H1 (cell line): ENCODE measurements around the gene HMGB4. TPM values are rescaled to one million over a fixed set of nuclear protein-coding genes. Genes with fewer than 3 reads are reported as not detected.

Source experiments
- CTCF ChIA-PET: fragments of 300-600 bp; sonication (Branson Sonifier 250); formaldehyde crosslinking; loops from one replicate; lab custom pipeline; 2021; ENCODE audit not compliant: partially characterized antibody; lab: Charles Lee
- POLR2A ChIA-PET: fragments of 300-600 bp; sonication (Branson Sonifier 250); formaldehyde crosslinking; loops from one replicate; lab custom pipeline; 2021; ENCODE audit warnings: inconsistent platforms; ENCODE audit not compliant: partially characterized antibody; lab: Charles Lee
- DNase-seq, 2 experiments: peaks; one replicate each; pipeline versions ENCODE4 v3.0.0 to v3.0.0-alpha.2; 2010 to 2022; ENCODE audit warnings: low spot score in 2 of 2, low read depth in 1 of 2, mixed read lengths in 1 of 2
- FAIRE-seq: peaks from 2 replicates; lab custom pipeline; 2011; peaks lifted over from hg19 to GRCh38; lab: Jason Lieb, UNC
- H2AFZ ChIP-seq: 2 replicates; pipeline ENCODE4 v1.8.1; 2012; ENCODE audit warnings: low read length, inconsistent platforms
- H2AK5ac ChIP-seq: 2 replicates; pipeline ENCODE4 v1.6.1; 2013; ENCODE audit warnings: low read depth, low read length
- H2BK120ac ChIP-seq: replicated peaks from 2 replicates; pipeline ENCODE3; 2013; ENCODE audit warnings: low read depth, low read length, inconsistent platforms
- H2BK12ac ChIP-seq: 2 replicates; pipeline ENCODE4 v1.6.1; 2013; ENCODE audit warnings: low read depth, low read length
- H2BK15ac ChIP-seq: 2 replicates; pipeline ENCODE4 v1.6.1; 2013; ENCODE audit warnings: low read length
- H2BK20ac ChIP-seq: 2 replicates; pipeline ENCODE4 v1.6.1; 2013; ENCODE audit warnings: low read length
- H2BK5ac ChIP-seq: 2 replicates; pipeline ENCODE4 v1.6.1; 2013; ENCODE audit warnings: low read depth, low read length
- H3K14ac ChIP-seq: 2 replicates; pipeline ENCODE4 v1.6.1; 2013; ENCODE audit warnings: inconsistent platforms; ENCODE audit not compliant: insufficient read length
- H3K18ac ChIP-seq: 2 replicates; pipeline ENCODE4 v1.6.1; 2013; ENCODE audit warnings: low read length; ENCODE audit errors: extremely low read depth
- H3K23ac ChIP-seq: 2 replicates; pipeline ENCODE4 v1.6.1; 2013; ENCODE audit warnings: inconsistent platforms; ENCODE audit not compliant: insufficient read length
- H3K23me2 ChIP-seq: 2 replicates; pipeline ENCODE4 v1.6.1; 2013; ENCODE audit warnings: low read depth, low read length
- H3K27ac ChIP-seq: 2 replicates; pipeline ENCODE4 v1.6.1; 2011; ENCODE audit warnings: low read depth, low read length, inconsistent platforms
- H3K27me3 ChIP-seq, 4 experiments: replicated peaks in 1 of 4; 1 replicate in 1 of 4; 2 replicates in 3 of 4; pipeline versions ENCODE4 v1.6.1 to v1.8.1; 2011 to 2013; ENCODE audit warnings: low read length in 3 of 4, mild to moderate bottlenecking in 3 of 4, inconsistent platforms in 2 of 4, mixed read lengths in 2 of 4, moderate library complexity in 1 of 4; ENCODE audit not compliant: control insufficient read depth in 3 of 4, insufficient read depth in 3 of 4; ENCODE audit errors: extremely low read depth in 1 of 4
- H3K36me3 ChIP-seq, 4 experiments: 2 replicates each; pipeline versions ENCODE4 v1.6.1 to v1.8.1; 2011 to 2013; ENCODE audit warnings: mild to moderate bottlenecking in 4 of 4, low read length in 3 of 4, moderate library complexity in 2 of 4, control low read depth in 1 of 4, inconsistent platforms in 1 of 4; ENCODE audit not compliant: insufficient read depth in 4 of 4, control insufficient read depth in 2 of 4
- H3K4ac ChIP-seq: replicated peaks from 2 replicates; pipeline ENCODE3; 2013; ENCODE audit warnings: low read length, low read depth, mixed read lengths, inconsistent platforms; ENCODE audit not compliant: insufficient read length
- H3K4me1 ChIP-seq, 4 experiments: replicated peaks in 1 of 4; 1 replicate in 1 of 4; 2 replicates in 3 of 4; pipeline versions ENCODE4 v1.6.1 to v1.8.1; 2011 to 2013; ENCODE audit warnings: low read length in 3 of 4, inconsistent platforms in 2 of 4, mixed read lengths in 1 of 4; ENCODE audit not compliant: insufficient read depth in 4 of 4, control insufficient read depth in 3 of 4
- H3K4me2 ChIP-seq, 2 experiments: 2 replicates each; pipeline versions ENCODE4 v1.6.1 to v1.8.1; 2011 to 2013; ENCODE audit warnings: low read depth in 2 of 2, low read length in 2 of 2, control low read depth in 1 of 2, inconsistent platforms in 1 of 2, mild to moderate bottlenecking in 1 of 2; ENCODE audit not compliant: insufficient read depth in 1 of 2
- H3K4me3 ChIP-seq, 4 experiments: fragments of 200-600, 300-600 bp in 1 of 4; sonication (generic), shearing (Covaris generic), sonication (Bioruptor Twin) in 1 of 4; 2 replicates each; pipeline versions ENCODE4 v1.5.1 to v1.8.1; 2011 to 2016; ENCODE audit warnings: low read length in 4 of 4, low read depth in 3 of 4, control low read depth in 2 of 4, inconsistent platforms in 2 of 4, mild to moderate bottlenecking in 2 of 4, mixed read lengths in 1 of 4, moderate library complexity in 1 of 4; ENCODE audit not compliant: insufficient read depth in 2 of 4; ENCODE audit errors: extremely low read depth in 1 of 4
- H3K56ac ChIP-seq: replicated peaks from 2 replicates; pipeline ENCODE3; 2013; ENCODE audit warnings: low read depth, mild to moderate bottlenecking, mixed read lengths, low read length, inconsistent platforms; ENCODE audit not compliant: insufficient read length
- H3K79me1 ChIP-seq: 2 replicates; pipeline ENCODE4 v1.6.1; 2013; ENCODE audit warnings: low read depth, low read length, control low read depth
- H3K79me2 ChIP-seq, 2 experiments: 2 replicates each; pipeline versions ENCODE4 v1.6.1 to v1.8.1; 2012 to 2013; ENCODE audit warnings: low read length in 2 of 2, mild to moderate bottlenecking in 2 of 2, inconsistent platforms in 1 of 2; ENCODE audit not compliant: insufficient read depth in 2 of 2, control insufficient read depth in 1 of 2
- H3K9ac ChIP-seq, 4 experiments: replicated peaks in 1 of 4; 1 replicate in 1 of 4; 2 replicates in 3 of 4; pipeline versions ENCODE4 v1.6.1 to v1.8.1; 2011 to 2013; ENCODE audit warnings: low read depth in 3 of 4, low read length in 3 of 4, control low read depth in 2 of 4, mild to moderate bottlenecking in 2 of 4, moderate library complexity in 2 of 4, inconsistent platforms in 1 of 4; ENCODE audit errors: extremely low read depth in 1 of 4
- H3K9me3 ChIP-seq, 2 experiments: 2 replicates each; pipeline versions ENCODE4 v1.6.1 to v1.8.1; 2012 to 2013; ENCODE audit warnings: mild to moderate bottlenecking in 2 of 2, moderate library complexity in 2 of 2, control low read depth in 1 of 2, inconsistent platforms in 1 of 2, low read depth in 1 of 2, low read length in 1 of 2, mixed read lengths in 1 of 2; ENCODE audit not compliant: insufficient read depth in 2 of 2
- H4K20me1 ChIP-seq, 2 experiments: replicated peaks in 1 of 2; 2 replicates each; pipeline versions ENCODE3 to v1.8.1; 2011 to 2013; ENCODE audit warnings: inconsistent platforms in 2 of 2, low read length in 2 of 2, mild to moderate bottlenecking in 1 of 2; ENCODE audit not compliant: insufficient read depth in 2 of 2, control insufficient read depth in 1 of 2
- H4K5ac ChIP-seq: 2 replicates; pipeline ENCODE4 v1.6.1; 2013; ENCODE audit warnings: low read length, low read depth, mixed read lengths, inconsistent platforms; ENCODE audit not compliant: insufficient read length
- H4K8ac ChIP-seq: 2 replicates; pipeline ENCODE4 v1.8.0; 2013; ENCODE audit warnings: mild to moderate bottlenecking, moderate library complexity, low read length, inconsistent platforms; ENCODE audit not compliant: insufficient read depth; ENCODE audit errors: extremely low read depth
- H4K91ac ChIP-seq: replicated peaks from 2 replicates; pipeline ENCODE3; 2013; ENCODE audit warnings: low read length, mixed read lengths, inconsistent platforms; ENCODE audit not compliant: insufficient read length
- ATF2 ChIP-seq: IDR thresholded peaks from 2 replicates; pipeline ENCODE4 v1.6.1; 2012; ENCODE audit warnings: low read length, inconsistent platforms
- CBX5 ChIP-seq: fragments of 300-800, 300-1000 bp; sonication (generic); IDR thresholded peaks from 2 replicates; pipeline ENCODE4 v1.7.1; 2016; ENCODE audit warnings: antibody characterized with exemption, low read length, low read depth
- CBX8 ChIP-seq: fragments of 300-800, 300-1000 bp; sonication (generic); IDR thresholded peaks from 2 replicates; pipeline ENCODE4 v1.7.1; 2016; ENCODE audit warnings: low read depth, low read length, borderline replicate concordance
- FOSL1 ChIP-seq: IDR thresholded peaks from 2 replicates; pipeline ENCODE4 v1.6.1; 2011; ENCODE audit warnings: mild to moderate bottlenecking, low read depth, low read length, moderate library complexity; ENCODE audit not compliant: insufficient read depth
- GABPA ChIP-seq: IDR thresholded peaks from 2 replicates; pipeline ENCODE4 v1.6.1; 2011; ENCODE audit warnings: mild to moderate bottlenecking, low read length, moderate library complexity, borderline replicate concordance; ENCODE audit not compliant: insufficient read depth
- HDAC6 ChIP-seq: IDR thresholded peaks from one replicate; pipeline ENCODE4 v1.7.1; 2012; ENCODE audit warnings: low read depth, mild to moderate bottlenecking, inconsistent platforms, low read length, moderate library complexity
- NRF1 ChIP-seq: IDR thresholded peaks from 2 replicates; pipeline ENCODE4 v1.6.1; 2011; ENCODE audit warnings: mild to moderate bottlenecking, low read depth, low read length, improper control_type of control experiment
- POU5F1 ChIP-seq: IDR thresholded peaks from 2 replicates; pipeline ENCODE4 v1.6.1; 2011; ENCODE audit warnings: low read depth, mild to moderate bottlenecking, low read length, moderate library complexity
- SIN3A ChIP-seq, 2 experiments: IDR thresholded peaks in 1 of 2; conservative IDR thresholded peaks in 1 of 2; 2 replicates each; pipeline ENCODE4 v1.6.1; 2011 to 2012; ENCODE audit warnings: low read length in 2 of 2, improper control_type of control experiment in 1 of 2, low read depth in 1 of 2, mild to moderate bottlenecking in 1 of 2
- SIRT6 ChIP-seq: IDR thresholded peaks from one replicate; pipeline ENCODE4 v1.7.1; 2012; ENCODE audit warnings: low read length, inconsistent platforms
- SUZ12 ChIP-seq: fragments of 200-600 bp; sonication (generic); IDR thresholded peaks from 2 replicates; pipeline ENCODE4 v1.6.1; 2012; ENCODE audit warnings: mild to moderate bottlenecking, inconsistent platforms, low read length, moderate library complexity, mixed read lengths
- WGBS, 2 experiments: shearing (Covaris generic) in 1 of 2; methylation state at CpG; one replicate each; pipeline versions ENCODE4 v1.1.6 to v1.1.7; 2013 to 2015; ENCODE audit warnings: low lambda C conversion rate in 2 of 2, mixed read lengths in 2 of 2, inconsistent platforms in 1 of 2, low coverage in 1 of 2, missing lambda C conversion rate in 1 of 2; ENCODE audit not compliant: insufficient replicate concordance in 2 of 2, insufficient coverage in 1 of 2, insufficient read length in 1 of 2; ENCODE audit errors: extremely low coverage in 1 of 2, missing lambda C conversion rate in 1 of 2; 5-methylcytosine and 5-hydroxymethylcytosine counted together
- polyA plus RNA-seq, 7 experiments: library from polyadenylated mRNA; depleted of rRNA in 3 of 7; stranded (reverse) in 5 of 7; unstranded in 2 of 7; fragments of >200 nt in 5 of 7; fragments of 200-250 nt in 2 of 7; gene quantifications; 1 replicate in 5 of 7; 2 replicates in 1 of 7; 4 replicates in 1 of 7; pipeline versions ENCODE4 v1.2.1 to v1.2.3, GENCODE V29; 2011 to 2013; ENCODE audit warnings: missing spikeins in 2 of 7, mixed read lengths in 2 of 7
- total RNA-seq: library from RNA; stranded (reverse); fragmentation: NEBNext Ultra II Directional; extraction: Animal tissue kit (Norgen Biotek cat#: 25700); gene quantifications from 2 replicates; pipeline ENCODE4 v1.2.1, GENCODE V29; 2021

Gene HMGB4
- total and polyA plus RNA-seq, 2 of the 8 experiments (the other 6 are each of a cell fraction or from before 2014, with no cell fraction given) = not detected

- Histone ChIP-seq H3K9ac (no peak overlapping the region), H3K27me3 (no peaks in the 10 kb centered on the region), H4K5ac (no peak overlapping the region), H3K79me2 (no peaks in the 10 kb centered on the region), H3K23ac (no peak overlapping the region), H2AFZ (no peak overlapping the region), H2BK120ac (no peak overlapping the region), H3K79me1 (no peaks in the 10 kb centered on the region), H4K20me1 (peaks cover 1 to 2% of the 10 kb centered on the region in 2 experiments), H3K23me2 (0 out of 2 replicates have a peak, but pooled peaks cover 1% of the 10 kb centered on the region), H3K9me3 (no peaks in the 10 kb centered on the region), H3K4me3 (no peak overlapping the region), H2BK12ac (no peak overlapping the region), H2BK20ac (no peak overlapping the region), H3K18ac (no peak overlapping the region), H3K4me2 (no peak overlapping the region), H4K91ac (no peak overlapping the region), H3K4me1 (peaks cover 4 to 28% (median 12%) of the 10 kb centered on the region in 4 experiments; a peak in 6 of 7 replicates), H3K27ac (no peak overlapping the region), H3K36me3 (no peaks in the 10 kb centered on the region), H4K8ac (no peak overlapping the region), H3K14ac (no peak overlapping the region), H2AK5ac (no peak overlapping the region), H2BK15ac (no peak overlapping the region), H3K4ac (no peak overlapping the region), H3K56ac (no peak overlapping the region), H2BK5ac (no peak overlapping the region)
- no peak for DNase-seq
- FAIRE-seq = no peak
- 90% methylated on average over 1 of the region's 1 CpG; no CpG with 5 or more reads in 1 of the 2 experiments for WGBS, 2 experiments
- ChIA-PET POLR2A (interaction anchor here (1.3 kb wide), 1 partner anchor 10 kb away, joined by 3 read pairs; no protein-coding TSS in a partner anchor), CTCF (interaction anchor here (1.0 to 2.0 kb wide), 4 partner anchors 8 to 260 kb away, joined by 3 to 7 read pairs (median 5); no protein-coding TSS in a partner anchor)
- TF ChIP-seq CBX5 = no peak
- TF ChIP-seq GABPA = no peak
- no peak for TF ChIP-seq SIRT6
- TF ChIP-seq NRF1 = no peak
- no peak for TF ChIP-seq ATF2
- no peak for TF ChIP-seq HDAC6
- no peak for TF ChIP-seq FOSL1
- no peak for TF ChIP-seq SUZ12
- TF ChIP-seq POU5F1 = no peak
- TF ChIP-seq CBX8 = no peak
- no peak for TF ChIP-seq SIN3A (conservative IDR thresholded peaks at IDR 0.05 in 1 of 2, IDR thresholded peaks at IDR 0.05 in 1 of 2; ENCODE audit: low read depth in 1 of 2, low read length in 2 of 2)
These were observed 10.4 kb upstream of the HMGB4 start for GRCh38 chr1:33853431-33853830.
